NCI-H748 (cell line): ENCODE measurements around the gene RAB5B.
A peak's percentile ranks its signal among the peaks of the same experiment; 100 is the strongest.

Experiments used
- DNase-seq: peaks from one replicate; lab custom pipeline; 2025; ENCODE audit not compliant: unreplicated experiment; lab: John Stamatoyannopoulos, UW

Gene RAB5B

DNA sequence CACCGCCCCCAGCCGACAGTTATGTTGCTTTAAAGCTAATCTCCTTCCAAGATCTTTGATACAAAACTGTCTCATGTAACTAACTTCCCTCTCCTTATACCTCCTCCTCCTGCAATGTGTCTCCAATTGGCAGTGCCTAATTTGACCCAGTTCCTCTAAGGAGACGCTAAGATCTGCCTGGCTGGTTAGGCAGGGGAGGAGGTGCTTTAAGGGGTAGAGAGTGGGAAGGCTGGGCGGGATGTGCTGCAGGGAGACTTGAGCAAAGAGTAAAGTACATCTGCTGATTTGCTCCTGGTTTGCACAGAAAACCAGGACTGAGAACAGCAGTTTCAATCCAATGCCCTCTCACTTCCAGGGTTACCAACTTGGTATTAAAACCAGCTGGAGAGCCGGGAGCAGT, 39.6 kb downstream of the RAB5B start:
- DNase-seq, result no peak

DNA sequence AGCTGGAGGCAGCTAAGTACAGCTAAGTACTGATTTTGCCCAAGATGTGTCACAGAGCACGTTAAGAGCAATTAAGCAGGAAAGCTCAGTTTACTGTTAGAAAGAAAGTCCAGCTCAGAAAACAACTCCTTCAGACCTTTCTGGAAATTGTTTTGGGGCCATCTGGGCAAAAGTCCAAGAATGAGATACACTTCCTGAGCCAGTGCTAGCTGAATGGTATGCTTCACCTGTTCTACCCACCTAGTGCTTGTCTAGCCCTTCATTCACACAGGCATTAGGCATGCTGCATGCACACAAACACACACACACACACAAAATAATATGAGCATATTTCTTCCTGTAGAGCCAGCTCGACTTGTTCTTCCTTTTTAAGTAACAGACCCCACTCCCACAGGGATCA, 40.3 kb downstream of the RAB5B start:
- peak; percentile 5 for DNase-seq

GRCh38 chr12:56017181-56017580, 43.3 kb downstream of the RAB5B start:
- DNase-seq, result no peak

DNA sequence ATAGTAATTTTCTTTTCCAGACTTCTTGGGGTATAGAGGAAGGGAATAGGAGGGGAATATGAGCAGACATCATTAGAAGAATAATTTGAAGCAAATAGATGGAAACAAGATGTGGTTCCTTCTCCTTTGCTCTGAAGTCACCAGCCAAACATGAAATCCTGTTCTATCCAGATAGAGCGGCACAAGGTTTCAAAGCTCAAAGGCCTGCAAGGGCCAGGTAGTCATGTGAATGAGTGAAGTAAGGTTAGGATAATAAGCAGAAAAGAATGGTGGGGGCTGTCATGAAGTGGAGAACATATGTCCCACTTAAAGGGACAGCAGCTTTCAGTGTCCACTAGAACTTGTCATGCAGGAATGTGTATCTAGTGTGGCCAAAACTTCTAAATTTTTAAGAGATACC, 44.5 kb downstream of the RAB5B start:
- no peak for DNase-seq

- DNase-seq, result no peak
Observed at GRCh38 chr12:56020423-56021184, 46.7 kb downstream of the RAB5B start, which contains the start of gene IKZF4. Gene IKZF4, plus strand, starts transcription at chr12:56021043. Its CDS starts 451 bp downstream, at chr12:56021494.

- no peak for DNase-seq
Observed at GRCh38 chr12:56021889-56022497, 48.1 kb downstream of the RAB5B start.

- no peak for DNase-seq
Observed at GRCh38 chr12:56028511-56029165, 54.8 kb downstream of the RAB5B start.

DNA sequence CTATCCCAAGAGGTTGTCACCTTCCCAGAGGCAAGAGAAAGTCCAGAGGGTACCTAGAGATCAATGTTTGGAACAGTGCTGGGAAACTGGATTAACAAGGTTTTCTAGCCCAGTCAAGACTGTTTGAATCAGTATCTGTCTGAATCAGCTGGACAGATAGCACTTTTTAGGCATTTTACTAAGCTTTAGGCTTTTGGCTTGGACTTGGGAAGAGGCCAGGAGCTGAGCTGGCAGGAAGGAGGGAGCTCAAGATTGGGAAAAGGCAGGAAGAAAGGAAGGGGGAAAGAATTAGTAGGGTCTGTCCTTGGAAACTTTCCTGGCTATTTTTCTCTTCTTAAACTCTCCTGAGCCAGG, 55.3 kb downstream of the RAB5B start:
- no peak for DNase-seq

DNA sequence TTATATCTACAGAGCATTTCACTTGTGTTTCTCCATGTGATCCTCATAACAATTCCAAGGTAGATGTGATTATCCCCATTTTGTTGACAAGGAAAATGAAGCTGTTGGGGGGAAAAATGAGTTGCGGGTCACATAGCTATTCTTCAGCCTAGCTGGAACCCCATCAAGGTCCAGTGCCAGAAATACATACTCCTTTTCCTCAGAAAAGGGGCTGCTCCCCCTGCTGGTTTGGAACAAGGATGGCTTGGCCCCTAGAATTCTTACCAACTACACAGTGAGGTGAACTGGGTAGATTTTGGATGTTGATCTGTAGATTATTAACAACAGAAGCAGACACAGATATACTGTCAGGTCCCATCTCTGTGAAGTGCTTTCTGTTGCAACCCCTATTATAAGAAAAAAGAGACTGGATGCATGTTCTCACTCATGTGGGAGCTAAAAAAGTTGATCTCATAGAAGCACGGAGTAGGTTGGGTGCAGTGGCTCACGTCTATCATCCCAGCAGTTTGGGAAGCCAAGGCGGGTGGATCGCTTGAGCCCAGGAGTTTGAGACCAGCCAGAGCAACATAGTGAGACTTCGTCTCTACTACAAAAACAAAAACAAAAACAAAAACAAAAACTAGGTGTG, 55.9 kb downstream of the RAB5B start:
- peak; percentile 38 for DNase-seq

- no peak for DNase-seq
Observed at GRCh38 chr12:56031987-56032386, 58.1 kb downstream of the RAB5B start.

- no peak for DNase-seq
Observed at GRCh38 chr12:56034586-56035332, 60.9 kb downstream of the RAB5B start.

DNA sequence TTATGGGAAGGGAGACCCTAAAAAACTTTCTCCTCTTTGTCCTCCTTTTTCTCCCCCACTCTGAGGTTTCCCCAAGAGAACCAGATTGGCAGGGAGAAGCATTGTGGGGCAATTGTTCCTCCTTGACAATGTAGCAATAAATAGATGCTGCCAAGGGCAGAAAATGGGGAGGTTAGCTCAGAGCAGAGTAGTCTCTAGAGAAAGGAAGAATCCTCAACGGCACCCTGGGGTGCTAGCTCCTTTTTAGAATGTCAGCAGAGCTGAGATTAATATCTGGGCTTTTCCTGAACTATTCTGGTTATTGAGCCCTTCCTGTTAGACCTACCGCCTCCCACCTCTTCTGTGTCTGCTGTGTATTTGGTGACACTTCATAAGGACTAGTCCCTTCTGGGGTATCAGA, 63.3 kb downstream of the RAB5B start:
- DNase-seq, result no peak

DNA sequence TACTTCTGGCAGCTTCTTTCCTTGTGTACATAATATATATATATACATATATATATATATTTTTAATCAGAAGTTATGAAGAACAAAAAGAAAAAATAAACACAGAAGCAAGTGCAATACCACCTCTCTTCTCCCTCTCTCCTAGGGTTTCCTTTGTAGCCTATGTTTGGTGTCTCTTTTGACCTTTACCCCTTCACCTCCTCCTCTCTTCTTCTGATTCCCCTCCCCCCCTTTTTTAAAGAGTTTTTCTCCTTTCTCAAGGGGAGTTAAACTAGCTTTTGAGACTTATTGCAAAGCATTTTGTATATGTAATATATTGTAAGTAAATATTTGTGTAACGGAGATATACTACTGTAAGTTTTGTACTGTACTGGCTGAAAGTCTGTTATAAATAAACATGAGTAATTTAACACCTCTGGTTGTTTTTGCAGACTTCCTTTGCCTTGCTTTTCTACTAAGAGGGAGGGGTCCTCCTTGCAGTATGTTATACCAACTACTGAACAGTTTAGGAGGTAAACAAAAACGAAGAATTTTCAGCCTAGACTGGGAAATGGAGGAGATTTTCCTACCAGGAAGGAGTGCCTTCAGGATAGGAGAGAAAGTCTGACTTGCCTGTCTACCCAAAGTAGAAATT, 64.3 kb downstream of the RAB5B start:
- DNase-seq, result no peak

DNA sequence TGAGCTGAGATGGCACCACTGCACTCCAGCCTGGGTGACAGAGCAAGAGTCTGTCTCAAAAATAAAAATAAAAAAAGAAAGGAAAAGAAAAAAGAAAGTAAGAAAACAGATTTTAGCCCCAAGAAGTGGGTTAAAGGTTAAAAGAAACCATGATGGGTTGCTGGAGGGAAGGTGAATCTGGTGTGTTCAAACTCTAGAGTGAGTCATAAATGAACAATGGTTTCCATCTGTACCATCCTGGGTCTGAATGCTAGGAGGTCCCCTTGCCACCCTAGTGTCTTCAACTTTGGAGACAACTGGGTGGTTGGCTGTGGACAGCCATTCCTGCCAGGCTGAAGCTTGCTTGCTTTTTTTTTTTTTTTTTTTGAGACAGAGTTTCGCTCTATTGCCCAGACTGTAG, 66.3 kb downstream of the RAB5B start:
- no peak for DNase-seq

GRCh38 chr12:56040963-56041551, 67.2 kb downstream of the RAB5B start:
- DNase-seq, result no peak

DNA sequence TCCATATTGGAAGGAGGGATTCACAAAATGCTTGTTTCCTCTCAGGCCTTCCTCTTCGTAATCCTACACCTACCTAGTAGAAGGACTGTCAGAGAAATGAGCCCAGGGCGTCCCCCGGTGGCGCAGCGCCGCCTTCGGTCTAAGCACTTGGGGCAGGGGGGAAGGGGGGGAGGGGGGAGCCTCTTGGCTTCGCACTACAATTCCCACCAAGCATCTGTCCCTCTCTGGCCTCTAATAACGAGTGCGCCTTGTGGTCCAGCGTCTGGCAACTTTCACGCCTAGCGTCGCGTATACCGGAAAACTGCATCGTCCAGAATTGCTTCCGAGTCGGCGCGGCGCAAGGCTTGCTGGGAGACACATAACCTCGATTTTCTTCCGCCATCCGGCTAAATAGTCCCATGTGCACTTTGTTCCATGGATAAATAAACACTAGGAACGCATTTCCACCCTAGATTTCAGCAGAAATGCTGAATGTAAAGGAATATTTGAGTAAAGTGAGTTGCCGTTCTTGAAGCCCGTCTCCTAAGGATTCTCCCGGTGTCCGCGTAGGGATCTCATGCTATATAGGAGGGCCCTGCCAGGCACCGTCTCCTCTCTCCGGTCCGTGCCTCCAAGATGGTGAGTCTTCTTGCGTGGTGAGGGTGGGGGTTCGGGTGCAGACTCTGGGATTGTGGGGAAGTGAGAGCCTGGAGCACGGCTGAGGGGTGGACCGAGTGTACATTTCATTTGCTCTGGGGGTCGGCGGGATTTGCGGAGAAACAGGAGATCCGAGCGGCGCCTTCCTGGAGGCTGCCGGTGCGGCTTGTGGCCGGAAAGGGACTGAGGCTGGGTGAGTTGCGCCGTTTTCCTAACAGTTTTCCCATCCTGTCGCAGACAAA, 67.9 kb downstream of the RAB5B start, which contains the start of gene RPS26:
Gene RPS26 (plus strand): TSS at position 367 of the 878 bp plus-strand sequence. CDS start 249 bp downstream, at position 616.
- DNase-seq, result peak; percentile 100

GRCh38 chr12:56042430-56042813, 68.5 kb downstream of the RAB5B start:
- peak; percentile 22 for DNase-seq

DNA sequence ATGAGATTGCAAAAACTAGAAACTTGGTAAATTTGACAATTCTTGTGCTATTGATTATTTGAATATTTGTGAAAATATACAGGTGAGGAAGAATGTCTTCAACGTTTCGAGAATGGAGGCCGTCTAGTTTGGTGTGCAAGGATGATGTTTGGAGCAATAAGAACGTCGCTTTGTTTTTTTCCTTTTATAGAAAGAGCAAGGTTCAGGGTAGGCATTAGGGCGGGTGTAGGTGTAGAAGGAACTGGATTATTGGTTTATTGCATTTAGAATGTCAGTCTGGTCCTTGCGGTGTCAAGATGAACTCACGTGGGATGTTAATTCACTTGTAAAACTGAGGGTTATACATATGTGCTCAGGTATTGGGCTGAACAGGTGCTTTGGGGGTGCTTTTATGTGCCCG, 69.0 kb downstream of the RAB5B start:
- no peak for DNase-seq
